Panc1 (cell line): ENCODE measurements around the gene WNK2.

Source experiments
- CTCF ChIP-seq: fragments of 450-650 bp; IDR thresholded peaks from 2 replicates; pipeline ENCODE4 v1.5.1; 2017; ENCODE audit warnings: mild to moderate bottlenecking
- POLR2AphosphoS5 ChIP-seq: IDR thresholded peaks from 2 replicates; pipeline ENCODE4 v1.6.1; 2012; ENCODE audit warnings: mild to moderate bottlenecking, low read depth, low read length, moderate library complexity
- REST ChIP-seq, 2 experiments: IDR thresholded peaks; 2 replicates each; pipeline ENCODE4 v1.6.1; 2011 to 2012; ENCODE audit warnings: low read depth in 2 of 2, control low read depth in 1 of 2, low read length in 1 of 2, mild to moderate bottlenecking in 1 of 2, moderate library complexity in 1 of 2; ENCODE audit not compliant: insufficient read depth in 1 of 2
- SIN3A ChIP-seq: IDR thresholded peaks from 2 replicates; pipeline ENCODE4 v1.6.1; 2012; ENCODE audit warnings: low read depth, mild to moderate bottlenecking, low read length, moderate library complexity, borderline replicate concordance; ENCODE audit not compliant: insufficient read depth

GRCh38 chr9:93209576-93210323 is 25.8 kb downstream of the WNK2 start:
- no peak for TF ChIP-seq CTCF
- TF ChIP-seq POLR2AphosphoS5: no peak
- TF ChIP-seq SIN3A: no peak
- no peak for TF ChIP-seq REST (IDR thresholded peaks at IDR 0.05; ENCODE audit: insufficient read depth in 1 of 2, low read depth in 2 of 2, low read length in 1 of 2)
